HG02970 (cell line): Measurements from ENCODE around the gene CRP.
"Not testable (repeated sequence)": the region's sequence is repeated elsewhere in the genome, so short reads cannot be mapped to it uniquely, and the experiment has no call there.

ENCODE experiments used
- ATAC-seq: cut with Tn5 transposase; IDR thresholded peaks from one replicate; pipeline ENCODE4 v1.9.1; 2021; ENCODE audit warnings: mild to moderate bottlenecking, moderate library complexity, moderate number of reproducible peaks; ENCODE audit not compliant: unreplicated experiment, low FRiP score

The CRP gene

DNA sequence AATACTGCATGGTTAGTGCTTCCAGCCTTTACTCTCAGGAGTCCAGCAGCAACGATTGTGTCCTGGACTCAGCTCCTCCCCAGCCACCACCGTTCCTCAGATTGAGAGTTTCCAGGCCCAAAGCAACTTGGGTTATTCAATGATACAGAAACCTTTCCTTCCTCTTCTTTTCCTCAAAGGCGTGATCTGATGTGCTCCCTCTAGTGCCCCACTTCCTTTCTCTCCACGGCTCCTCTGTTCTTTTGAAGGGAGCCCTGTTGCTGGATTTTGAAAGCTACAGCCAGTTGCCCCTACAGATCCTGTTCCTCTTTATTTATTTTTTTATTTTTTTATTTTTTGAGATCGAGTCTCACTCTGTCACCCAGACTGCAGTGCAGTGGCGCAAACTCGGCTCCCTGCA lies 14.1 kb downstream of the CRP start:
- ATAC-seq, result no peak

DNA sequence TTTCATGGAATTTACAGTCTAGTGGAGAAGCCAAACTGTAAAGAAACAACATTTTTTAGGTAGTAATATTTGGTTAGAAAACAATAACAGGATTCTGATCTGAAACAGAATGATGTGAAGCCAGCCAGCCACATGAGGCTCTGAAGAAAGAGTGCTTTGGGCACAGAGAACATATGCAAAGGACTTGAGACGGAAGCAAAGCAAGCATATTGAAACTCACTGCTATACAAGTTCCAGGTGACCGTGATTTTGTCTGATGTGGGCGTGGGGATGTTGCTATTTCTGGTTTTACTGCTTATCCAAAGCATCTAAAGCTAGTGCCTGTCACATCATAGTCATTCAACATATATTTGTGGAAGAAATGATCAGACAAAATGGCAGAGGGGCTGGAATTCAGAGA lies 14.7 kb downstream of the CRP start:
- ATAC-seq, result no peak

DNA sequence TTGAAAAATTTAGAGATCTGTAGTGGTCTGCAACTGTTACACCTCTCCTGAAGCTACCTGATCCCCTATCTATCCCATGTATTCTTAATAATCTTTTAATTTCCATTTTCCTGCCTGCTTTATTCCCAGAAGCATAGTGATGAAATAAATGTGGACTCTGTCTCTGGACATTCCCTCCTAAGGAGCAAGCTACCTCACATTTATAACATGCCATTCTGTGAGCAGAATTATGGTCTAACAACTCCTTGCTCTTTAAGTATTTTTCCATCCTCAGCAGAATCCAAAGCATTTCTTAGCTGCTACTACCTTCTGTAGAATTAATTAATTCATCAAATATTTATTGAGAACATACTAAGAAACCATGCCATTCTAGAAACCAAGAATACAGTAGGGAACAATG lies 15.1 kb downstream of the CRP start:
- ATAC-seq, result no peak

DNA sequence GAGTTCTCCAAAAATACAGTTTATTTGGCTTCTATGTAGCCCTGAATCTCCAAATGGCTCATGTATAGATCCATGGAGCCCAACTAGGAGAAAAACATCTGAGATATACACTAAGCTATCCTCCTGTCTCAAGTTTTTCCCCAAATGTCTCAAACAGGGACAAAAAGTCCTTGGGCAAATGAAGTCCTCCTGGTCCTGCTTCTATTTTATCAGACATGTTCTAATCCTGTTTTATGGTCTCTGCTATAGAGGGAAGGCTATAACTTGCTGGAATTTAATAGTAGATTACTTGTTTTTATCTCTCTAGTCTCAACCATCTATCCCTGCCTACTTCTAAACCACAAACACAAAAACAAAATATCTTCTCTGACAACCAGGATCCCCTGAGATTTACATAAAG lies 26.9 kb downstream of the CRP start:
- no peak for ATAC-seq

DNA sequence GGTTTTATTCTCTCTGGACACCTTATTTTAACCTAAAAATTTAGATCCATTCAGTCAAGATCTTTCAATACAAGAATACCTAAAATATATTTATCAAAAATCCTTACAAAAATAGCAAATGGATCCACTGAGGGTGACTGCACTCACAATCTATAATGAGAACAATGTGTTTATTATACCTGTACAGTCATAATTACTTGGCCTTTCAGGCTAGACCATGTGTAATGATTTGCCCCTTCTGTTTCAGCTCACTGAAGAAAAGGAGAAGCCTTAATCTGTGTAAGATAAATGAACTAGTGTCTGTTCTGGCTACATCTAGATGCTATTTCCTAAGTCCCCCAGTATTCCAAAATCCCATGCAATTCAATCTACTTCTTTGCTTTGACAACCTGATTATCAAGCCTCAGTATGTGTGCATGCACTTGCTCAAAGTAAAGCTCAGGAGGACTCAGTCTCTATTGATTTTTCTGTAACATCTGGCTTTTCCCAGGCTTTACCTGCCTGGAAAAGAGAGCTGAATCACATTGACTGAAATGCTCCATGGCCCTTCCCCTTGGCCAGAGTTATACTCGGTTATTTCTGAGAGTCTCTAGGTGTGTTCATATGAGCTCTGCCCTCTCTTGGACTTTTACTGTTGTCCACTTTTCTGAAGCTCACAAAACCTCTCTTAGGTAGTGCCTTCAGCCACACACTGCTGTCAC lies 27.6 kb downstream of the CRP start:
- no peak for ATAC-seq

DNA sequence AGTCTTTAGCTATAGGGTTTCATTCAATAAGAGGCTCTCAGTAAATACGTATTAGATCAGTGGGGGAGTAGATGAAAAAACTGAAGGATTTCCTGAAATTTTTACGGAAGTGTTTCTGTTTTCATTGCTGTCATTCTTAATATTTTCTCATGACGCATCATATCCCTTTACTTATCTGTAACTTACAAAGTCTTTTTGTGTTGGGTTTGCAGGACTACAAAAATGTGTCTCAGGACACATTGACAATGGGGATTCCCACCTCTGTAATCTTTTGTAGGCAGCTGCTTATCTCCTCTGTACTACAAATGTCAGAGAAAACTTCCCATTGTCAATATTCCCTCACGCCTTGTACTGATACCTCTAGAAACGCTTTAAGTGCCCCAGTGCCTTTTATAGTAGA lies 35.5 kb downstream of the CRP start:
- ATAC-seq, result no peak

DNA sequence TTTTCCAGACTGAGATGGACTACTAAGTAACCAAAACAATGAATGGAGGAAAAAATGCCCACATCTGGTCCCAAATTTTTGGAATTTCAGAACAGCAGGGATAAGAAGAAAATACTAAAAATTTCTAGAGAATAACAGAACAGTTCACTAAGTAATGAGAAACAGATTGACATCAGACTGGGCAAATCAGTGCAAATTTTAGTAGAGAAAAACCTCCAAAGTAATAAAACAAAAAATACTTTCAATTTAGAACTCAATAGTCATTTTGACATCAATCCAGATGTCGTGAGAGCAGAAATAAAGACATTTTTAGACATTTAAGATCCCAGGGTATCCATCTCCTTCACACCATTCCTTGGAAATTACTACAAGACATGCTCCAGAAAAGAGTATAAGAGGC lies 39.3 kb downstream of the CRP start:
- ATAC-seq, result no peak

DNA sequence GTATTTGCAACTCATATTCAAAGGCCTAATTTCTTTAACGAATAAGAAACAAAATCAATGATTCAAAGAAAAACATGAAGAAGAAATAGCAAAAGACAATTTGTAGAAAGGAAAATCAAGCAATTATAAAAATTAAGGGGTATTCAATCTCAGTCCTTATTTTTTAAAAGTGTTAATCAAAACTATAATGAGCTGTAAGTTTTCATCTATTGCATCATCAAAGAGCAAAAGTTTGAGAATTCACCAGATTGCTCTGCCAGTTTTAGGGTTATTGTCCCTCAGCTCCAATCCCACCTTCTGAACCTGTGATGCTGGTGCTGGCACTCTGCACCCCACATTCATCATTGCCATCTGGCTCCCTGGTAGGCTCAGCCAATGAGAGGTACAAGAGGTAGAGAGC lies 42.0 kb downstream of the CRP start:
- not testable (repeated sequence) for ATAC-seq

DNA sequence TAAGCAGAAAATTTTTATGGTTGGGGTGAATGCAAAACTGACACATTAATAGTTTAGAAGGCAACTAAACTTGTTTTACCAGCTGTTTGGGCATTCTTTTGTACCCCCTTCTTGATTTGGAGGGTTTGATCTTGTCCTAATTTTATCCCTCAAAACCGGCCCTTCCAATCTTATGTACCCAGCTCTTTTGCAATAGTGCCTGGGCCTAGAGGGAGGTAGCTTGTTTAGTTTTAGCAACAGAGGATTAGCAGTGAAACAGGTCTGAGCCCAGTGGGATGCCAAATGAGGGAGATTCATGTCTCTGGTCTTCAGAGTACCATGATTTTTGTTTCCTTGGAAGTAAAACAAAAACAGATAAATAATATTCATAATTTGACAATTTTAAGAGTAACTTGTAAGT lies 45.1 kb downstream of the CRP start:
- ATAC-seq, result no peak

DNA sequence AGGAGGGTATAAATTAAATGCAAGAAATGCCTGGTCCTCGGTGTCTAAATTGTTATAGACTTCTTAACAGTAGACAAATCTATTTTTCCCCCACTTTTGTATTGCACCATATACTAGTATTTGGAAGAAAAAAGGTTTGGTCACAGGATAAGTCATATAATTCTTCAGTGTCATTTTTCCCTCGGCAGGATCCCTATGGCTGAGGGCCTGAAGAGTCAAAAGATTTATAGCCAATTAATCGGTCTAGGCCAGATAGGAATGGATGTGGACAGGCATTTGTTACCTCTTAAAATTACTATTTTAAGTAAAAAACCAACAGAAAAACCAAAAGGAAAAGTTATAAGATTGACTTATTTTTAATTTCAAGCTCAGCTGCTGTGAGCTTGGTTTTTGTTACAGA lies 45.6 kb downstream of the CRP start:
- no peak for ATAC-seq

DNA sequence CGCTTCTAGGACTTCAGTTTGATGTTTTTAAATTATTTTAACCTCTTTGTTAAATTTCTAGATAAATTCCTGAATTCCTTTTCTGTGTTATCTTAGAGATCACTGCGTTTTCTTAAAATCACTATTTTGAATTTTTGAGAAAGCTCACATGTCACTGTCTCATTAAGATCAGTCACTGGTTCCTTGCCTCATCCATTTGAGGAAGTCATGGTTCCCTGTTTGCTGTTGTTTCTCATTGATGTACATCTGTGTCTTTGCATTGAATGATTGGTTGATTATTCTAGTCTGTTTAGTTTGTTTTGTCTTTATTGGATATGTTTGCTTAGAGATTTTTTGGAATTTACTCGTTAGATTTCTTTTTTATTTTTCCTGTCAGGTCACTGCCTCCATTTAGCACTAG lies 50.1 kb downstream of the CRP start:
- no peak for ATAC-seq

DNA sequence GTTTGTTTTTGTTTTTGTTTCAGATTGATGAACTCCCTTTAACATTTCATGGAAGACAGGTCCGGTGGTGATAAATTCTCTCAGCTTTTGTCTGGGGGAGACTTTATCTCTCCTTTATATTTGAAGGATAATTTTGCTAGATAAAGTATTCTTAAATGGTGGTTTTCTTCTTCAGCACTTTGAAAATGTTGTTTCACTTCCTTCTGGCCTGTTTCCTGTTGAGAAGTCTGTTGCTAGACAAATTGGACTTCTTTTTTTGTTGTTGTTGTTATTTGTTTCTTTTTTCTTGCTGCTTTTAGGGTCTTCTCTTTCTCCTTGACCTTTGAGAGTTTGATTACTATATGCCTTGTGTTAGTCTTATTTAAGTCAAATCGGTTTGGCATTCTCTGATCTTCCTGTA lies 50.8 kb downstream of the CRP start:
- no peak for ATAC-seq
